Left cardiac atrium (tissue), 4 donors: ENCODE data around the gene MAPK13. TPM values are rescaled to one million over a fixed set of nuclear protein-coding genes. Genes with fewer than 3 reads are reported as not detected.
"Not testable (repeated sequence)": the region's sequence is repeated elsewhere in the genome, so short reads cannot be mapped to it uniquely, and the experiment has no call there.

Experiments
- ATAC-seq, 2 donors: fragments of 200-7000 bp; cut with Tn5 transposase; one replicate each; pipeline ENCODE4 v1.9.1; 2020; ENCODE audit warnings: mild to moderate bottlenecking in 2 of 2, moderate library complexity in 2 of 2
- DNase-seq: peaks from one replicate; pipeline ENCODE4 v3.0.0-alpha.2; 2020
- intact Hi-C, 2 donors: fragments of 100-400 bp; cut with DNase I; formaldehyde crosslinking; loops; one replicate each; pipeline versions ENCODE4 v1.14.1 to v1.15.1; 2022 to 2023
- total RNA-seq, 2 donors: library from RNA; stranded (reverse); fragmentation: NEBNext Ultra II Directional; extraction: Animal tissue kit (Norgen Biotek cat#: 25700); gene quantifications; one replicate each; pipeline ENCODE4 v1.2.1, GENCODE V29; 2021
- donor health status: DM: no; HTN: yes; CAD: no.
- donor health status: DM: no; HTN: yes; CAD: no; lungs with severe emphysema.
- donor health status: DM: yes; HTN: yes; CAD: no.
- donor health status: Dilated cardiomyopathy.

Gene MAPK13
- total RNA-seq, 2 donors from 2014 or later, result 1.9 to 4.6 TPM

DNA sequence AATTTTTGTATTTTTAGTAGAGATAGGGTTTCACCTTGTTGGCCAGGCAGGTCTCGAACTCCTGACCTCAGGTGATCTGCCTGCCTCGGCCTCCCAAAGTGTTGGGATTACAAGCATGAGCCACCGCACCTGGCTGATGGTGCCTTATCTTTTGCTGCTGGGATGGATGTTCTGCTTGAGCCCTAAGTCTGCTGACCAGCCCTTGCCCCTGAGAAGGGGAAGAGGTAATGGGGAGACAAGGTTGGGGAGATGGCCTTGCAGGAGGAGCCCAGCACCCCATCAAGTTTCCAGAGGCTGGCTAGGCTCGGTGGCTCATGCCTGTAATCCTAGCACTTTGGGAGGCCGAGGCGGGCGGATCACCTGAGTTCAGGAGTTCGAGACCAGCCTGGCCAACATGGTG, 6.0 kb upstream of the MAPK13 start:
- intact Hi-C loops, result loop anchor here in 1 of 2 donors (5.0 kb wide), 1 partner anchor 73 kb away; the partner anchor contains the start of gene BRPF3
- ATAC-seq, DNase-seq: not testable (repeated sequence)

DNA sequence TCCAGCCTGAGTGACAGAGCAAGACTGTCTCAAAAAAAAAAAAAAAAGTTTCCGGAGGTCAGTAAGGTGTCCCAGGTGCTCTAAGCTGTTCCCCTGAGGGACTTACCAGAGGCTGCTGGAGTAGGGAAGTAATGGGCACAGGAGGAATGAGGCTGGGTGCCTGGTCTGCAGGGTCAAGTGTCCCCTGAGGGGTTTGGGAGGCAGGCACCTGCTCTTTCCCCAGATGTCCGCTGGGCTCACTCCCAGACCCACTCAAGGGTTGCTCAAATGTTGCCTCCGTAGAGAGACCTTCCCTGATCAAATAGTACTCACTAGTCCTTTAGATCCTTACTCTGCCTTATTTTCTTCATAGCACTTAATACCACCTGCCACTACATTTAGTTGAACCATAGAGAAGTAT, 5.4 kb upstream of the MAPK13 start:
- intact Hi-C loops, result loop anchor here in 1 of 2 donors (5.0 kb wide), 2 partner anchors 72 to 232 kb away; partner anchors contain the start of gene BRPF3
- no peak for DNase-seq

DNA sequence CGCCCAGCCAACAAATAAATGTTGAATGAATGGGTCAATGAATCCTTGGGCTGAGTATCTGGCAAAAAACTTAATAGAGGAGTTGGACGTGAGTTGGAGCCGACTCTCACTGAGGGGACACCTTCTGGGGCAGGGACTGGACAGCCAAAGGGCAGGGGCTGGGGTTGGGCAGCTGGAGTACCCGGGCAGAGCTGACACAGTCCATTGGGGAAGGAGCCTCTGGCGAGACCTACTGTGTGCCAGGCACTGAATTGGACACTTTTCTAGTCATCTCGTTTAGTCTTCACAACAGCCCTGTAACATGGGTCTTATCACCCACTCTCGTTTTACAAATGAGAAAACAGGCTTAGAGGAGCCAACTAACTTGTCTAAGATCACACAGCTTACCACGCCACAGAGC, 4.7 kb upstream of the MAPK13 start:
- ATAC-seq (no peak), DNase-seq (no peak)
- intact Hi-C loops, result loop anchor here in 1 of 2 donors (5.0 kb wide), 1 partner anchor 232 kb away; no protein-coding TSS in a partner anchor

More for the DNA sequence above, 5.4 kb upstream of the MAPK13 start:
- ATAC-seq, result no peak

DNA sequence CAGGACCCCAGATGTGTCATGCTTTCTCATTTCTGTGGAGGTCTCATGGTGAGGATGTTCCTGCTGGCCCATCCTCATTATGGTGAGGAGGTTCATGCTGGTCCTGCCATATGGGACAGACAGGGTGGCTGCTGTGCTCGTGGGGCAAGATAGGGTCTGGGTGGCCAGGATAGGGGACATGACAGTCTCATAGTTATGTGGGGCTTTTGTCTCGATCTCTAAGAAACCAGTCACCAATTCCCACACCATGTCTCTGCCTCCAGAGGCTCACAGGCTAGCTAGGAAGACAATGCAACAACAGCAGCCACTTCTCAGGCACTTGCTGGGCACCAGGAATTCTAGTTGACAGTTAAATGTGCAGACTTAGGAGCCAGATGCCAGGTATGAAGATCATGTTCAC, 4.2 kb upstream of the MAPK13 start:
- intact Hi-C loops, result loop anchor here in 1 of 2 donors (5.0 kb wide), 1 partner anchor 231 kb away; no protein-coding TSS in a partner anchor
- ATAC-seq, result no peak
- DNase-seq, result no peak

DNA sequence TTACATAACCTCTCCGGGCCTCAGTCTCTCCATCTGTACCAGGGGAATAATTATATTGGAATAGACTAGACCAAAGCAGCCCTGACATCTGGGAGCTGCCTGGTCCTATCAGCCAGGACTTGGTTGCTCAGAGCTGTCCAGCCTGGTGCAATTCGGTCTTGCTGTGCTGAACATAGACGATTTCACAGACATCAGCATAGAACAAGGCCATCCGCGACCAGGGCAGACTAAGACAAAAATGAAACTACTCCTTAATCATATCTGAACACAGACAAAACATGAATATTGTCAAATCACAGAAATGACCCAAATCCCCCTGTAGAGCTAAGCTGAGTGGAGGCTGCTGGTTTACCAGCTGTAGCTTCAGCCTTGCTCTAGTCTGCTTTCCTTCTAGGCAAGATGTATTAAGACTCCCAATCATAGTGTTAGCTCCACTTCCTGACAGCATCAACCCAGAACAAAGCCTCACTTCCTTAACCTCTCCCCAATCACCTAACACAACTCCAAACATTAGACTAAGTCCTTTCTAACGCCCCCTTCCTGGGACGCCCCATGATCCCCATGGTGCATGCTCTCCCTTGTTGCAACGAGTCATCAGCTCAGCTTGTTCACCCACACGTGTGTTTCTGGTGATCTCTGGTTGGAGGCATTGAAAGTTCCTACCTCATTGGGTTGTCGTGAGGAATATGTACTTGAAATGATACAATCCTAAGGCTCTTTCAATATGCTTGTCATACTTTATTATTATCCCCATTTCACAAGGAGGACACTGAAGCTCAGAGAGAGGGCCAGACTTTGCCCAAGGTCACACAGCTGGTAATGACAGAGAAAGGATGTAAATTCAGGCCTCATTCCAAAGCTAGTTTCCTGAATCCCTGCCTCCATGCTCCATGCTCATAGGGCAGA, 3.5 kb upstream of the MAPK13 start:
- intact Hi-C loops, result loop anchor here in 1 of 2 donors (5.0 kb wide), 1 partner anchor 230 kb away; no protein-coding TSS in a partner anchor

DNA sequence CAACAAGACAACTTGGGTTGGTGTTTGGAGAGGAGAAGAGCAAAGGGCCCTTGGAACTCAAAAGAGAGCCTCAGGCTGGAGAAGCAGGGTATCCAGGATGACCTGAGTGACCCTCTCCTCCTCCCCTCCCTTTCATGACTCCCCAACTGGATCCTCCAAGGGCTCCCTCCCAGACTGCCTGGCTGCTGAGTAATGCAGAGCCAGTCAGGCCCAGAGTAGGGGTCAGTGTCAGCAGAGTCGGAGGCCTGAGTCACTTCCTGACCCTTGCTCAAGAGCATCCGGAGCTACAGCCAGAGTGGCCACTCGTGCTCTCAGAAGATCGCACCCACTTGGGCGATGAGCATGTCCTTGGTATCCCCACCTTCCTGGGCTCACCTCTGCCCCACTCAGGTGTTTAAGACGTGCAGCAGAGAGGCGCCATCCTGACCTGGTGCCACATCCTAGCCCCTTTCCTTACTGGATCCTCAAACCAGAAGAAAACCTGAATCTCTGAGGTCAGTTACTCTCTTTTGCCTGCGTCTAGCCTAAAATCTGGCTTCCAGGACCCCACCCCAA, 2.8 kb upstream of the MAPK13 start:
- intact Hi-C loops, result loop anchor here in 1 of 2 donors (5.0 kb wide), 1 partner anchor 230 kb away; no protein-coding TSS in a partner anchor
- ATAC-seq (peak in 1 of 2 donors; percentile 57), DNase-seq (peak; percentile 69)

More for the DNA sequence above, 3.5 kb upstream of the MAPK13 start:
- ATAC-seq (no peak), DNase-seq (no peak)

DNA sequence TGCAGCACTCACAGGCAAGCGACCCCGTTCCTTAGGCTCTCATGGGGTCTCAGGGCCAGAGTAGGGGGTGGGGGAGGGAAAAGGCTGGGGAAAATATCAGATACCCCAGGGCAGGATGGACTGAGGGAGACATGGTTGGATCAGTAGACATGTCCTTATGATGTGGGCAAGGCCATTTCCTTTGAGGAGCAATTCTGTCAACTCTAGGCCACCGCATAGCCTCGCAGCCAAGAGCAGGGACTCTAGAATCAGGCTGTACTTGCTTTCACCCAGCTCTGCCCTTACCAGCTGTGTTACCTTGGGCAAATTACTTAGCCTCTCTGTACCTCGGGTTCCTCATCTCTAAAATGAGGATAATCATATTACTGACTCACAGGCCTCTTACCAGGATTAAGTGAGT, 2.2 kb upstream of the MAPK13 start:
- intact Hi-C loops, result loop anchor here in 1 of 2 donors (5.0 kb wide), 1 partner anchor 229 kb away; no protein-coding TSS in a partner anchor
- no peak for ATAC-seq
- no peak for DNase-seq

DNA sequence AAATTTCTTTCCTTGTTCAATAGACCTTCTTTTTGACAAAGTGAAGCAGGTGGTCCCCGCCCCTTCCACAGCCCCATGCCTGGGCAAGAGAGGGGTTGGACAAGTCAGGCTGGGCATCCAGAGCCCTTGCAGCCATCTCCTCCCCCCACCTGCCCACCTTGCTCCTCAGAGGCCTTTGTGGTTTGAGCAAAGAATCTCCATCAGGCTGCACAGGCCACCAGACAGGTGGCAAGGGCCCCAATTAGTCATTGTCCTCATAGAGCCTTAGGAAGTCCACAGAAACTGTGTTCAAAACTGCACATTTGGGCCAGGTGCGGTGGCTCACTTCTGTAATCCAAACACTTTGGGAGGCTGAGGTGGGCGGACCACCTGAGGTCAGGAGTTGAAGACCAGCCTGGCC, 1.5 kb upstream of the MAPK13 start:
- DNase-seq (no peak), ATAC-seq (no peak)
- intact Hi-C loops, result loop anchor here in 1 of 2 donors (5.0 kb wide), 1 partner anchor 229 kb away; no protein-coding TSS in a partner anchor

DNA sequence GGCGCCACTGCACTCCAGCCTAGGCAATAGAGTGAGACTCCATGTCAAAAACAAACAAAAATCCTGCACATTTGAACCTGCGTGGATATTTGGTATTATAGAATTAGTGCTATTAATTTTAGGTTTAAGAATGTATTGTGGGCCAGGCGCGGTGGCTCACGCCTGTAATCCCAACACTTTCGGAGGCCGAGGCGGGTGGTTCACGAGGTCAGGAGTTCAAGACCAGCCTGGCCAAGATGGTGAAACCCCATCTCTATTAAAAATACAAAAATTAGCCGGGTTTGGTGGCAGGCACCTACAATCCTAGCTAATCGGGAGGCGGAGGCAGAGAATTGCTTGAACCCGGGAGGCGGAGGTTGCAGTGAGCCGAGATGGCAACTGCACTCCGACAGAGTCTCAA, 979 bp upstream of the MAPK13 start:
- intact Hi-C loops, result loop anchor here in 1 of 2 donors (5.0 kb wide), 1 partner anchor 228 kb away; no protein-coding TSS in a partner anchor
- DNase-seq, ATAC-seq: not testable (repeated sequence)

DNA sequence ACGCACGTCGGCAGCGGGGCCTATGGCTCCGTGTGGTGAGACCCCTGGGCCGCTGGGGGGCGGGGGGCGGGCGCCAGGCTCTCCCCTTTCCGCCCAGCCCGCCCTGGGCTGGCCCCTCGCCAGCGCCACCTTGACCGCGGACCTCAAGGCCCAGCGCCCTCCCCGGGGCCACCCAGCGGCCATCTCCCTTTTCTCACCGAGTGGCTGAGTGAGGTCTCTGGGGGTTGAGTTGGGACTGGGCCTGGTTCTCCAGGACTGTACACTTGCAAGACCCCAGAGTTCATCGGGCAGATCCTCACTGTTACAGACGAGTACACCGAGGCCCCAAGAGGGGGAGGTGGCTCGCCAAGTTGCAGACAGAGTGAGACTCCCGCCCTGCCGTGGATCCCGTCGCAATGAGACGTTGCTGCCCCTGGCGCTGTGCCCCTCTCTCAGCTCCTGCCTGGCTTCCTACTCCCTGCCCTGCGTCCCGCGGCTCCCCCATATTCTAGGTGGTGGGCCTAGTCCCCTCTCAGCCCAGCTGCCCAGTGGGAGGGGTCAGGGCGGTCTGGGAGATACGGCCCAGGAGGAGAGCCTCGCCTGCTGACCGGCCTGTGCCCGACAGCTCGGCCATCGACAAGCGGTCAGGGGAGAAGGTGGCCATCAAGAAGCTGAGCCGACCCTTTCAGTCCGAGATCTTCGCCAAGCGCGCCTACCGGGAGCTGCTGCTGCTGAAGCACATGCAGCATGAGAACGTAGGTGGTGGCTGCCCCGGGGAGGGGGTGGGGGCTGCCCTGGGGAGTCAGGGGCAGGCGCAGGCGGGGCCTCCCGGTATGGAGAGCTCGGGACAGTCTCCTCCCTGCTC, 576 bp downstream of the MAPK13 start:
- DNase-seq, result no peak
- intact Hi-C loops, result no loop called here
- ATAC-seq, result peak; percentile 34 to 42

DNA sequence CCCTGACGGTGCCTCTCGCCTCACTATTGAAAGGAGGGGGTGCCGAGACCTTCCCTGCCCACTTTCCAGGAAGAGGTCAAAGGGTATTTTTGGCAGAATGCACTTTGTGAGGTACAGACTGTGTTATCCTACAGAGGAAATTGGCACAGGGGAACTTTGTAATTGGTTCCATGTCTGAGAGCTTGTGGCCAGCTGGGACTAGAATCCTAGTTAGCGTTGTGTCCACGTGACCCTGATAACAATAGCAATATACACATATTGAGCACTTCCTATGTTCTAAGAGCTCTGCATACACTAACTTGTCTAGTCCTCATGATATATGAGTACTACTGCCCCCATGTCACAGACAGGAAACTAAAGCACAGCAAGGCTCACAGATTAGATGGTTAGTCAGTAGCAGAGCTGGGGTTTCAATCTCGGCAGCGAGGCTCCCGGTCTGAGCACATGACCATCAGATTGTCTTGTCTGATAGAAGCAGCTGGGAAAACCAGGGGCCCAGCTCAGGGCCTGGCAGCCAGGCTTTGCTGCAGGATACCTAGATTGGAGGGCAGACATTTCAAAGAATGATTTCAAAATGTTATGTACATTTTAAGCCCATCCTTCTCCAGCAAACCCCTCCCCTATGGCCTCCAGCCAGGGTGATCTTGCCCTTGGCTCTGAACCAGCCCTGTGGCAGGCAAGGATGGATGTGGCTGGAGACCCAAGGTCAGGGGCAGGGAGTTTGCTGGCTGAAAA, 1.4 kb downstream of the MAPK13 start:
- DNase-seq (no peak), ATAC-seq (peak; percentile 20 to 37)
- intact Hi-C loops, result no loop called here

DNA sequence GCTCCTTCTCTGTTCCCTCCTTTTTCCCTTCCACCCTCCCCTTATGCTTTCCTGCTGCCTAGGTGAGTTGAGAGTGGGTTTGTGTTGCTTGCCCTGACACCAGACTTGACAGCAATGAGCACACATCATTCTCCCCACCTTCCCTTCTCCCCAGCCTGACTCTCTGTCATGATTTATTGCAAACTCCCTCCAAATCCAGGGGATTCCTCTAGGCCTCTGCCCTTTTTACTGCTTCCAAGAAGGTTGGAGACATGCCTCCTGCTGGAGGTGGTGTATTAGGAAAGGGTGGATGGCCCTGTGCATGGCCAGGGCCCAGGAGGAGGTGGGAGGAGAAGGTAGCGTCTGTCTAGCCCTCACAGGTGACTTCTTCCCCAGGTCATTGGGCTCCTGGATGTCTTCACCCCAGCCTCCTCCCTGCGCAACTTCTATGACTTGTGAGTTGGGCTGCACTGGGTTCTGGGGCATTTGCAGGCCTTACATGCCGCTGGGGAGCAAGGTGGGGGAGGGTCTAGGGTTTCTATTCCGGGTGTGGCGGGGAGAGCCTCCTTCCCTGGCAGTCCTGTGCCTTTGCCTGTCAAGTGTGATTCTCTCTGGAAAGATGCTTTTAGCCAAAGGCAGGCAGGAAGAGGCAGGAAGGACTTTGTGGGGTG, 2.1 kb downstream of the MAPK13 start:
- intact Hi-C loops, result no loop called here
- DNase-seq (no peak), ATAC-seq (no peak)

DNA sequence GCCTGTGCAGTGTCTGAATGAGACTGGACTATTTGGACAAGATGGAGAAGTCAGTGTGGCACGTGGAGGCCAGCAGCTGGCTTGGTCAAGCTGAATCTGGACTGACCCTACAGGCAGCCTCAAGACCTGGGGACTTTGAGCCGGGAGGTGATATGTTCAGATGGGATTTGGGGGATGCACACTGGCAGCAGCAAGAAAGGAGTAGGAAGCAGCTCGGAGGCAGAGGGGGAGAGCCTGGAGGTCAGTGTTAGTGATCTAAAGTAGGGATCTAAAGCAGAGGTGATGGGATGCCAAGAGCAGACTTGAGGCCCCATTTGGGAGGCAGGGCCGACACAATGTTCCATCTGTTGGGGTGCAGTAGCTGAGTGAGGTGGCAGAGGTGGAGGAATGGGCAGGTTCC, 2.8 kb downstream of the MAPK13 start:
- intact Hi-C loops, result no loop called here
- DNase-seq (no peak), ATAC-seq (no peak)

DNA sequence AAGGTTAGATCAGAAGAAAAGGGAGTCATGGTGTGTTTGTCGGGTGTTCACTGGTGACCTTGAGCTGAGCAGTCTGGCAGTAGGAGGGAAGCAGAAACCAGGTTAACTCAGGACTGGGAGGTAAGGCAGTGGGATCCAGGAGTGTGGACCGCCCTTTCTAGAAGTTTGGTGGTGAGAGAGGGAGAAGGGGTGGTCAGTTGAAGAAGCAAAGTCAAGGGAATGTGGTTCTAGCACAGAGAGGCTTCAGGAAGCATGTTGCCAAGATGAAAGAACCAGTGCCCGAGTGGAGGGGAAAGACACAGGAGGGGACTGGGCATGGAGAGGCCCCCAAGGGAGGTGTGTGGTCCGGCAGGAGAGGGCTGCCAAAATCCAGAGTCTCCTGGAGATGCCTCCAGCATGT, 3.6 kb downstream of the MAPK13 start:
- no peak for DNase-seq
- intact Hi-C loops, result no loop called here
- ATAC-seq, result no peak

DNA sequence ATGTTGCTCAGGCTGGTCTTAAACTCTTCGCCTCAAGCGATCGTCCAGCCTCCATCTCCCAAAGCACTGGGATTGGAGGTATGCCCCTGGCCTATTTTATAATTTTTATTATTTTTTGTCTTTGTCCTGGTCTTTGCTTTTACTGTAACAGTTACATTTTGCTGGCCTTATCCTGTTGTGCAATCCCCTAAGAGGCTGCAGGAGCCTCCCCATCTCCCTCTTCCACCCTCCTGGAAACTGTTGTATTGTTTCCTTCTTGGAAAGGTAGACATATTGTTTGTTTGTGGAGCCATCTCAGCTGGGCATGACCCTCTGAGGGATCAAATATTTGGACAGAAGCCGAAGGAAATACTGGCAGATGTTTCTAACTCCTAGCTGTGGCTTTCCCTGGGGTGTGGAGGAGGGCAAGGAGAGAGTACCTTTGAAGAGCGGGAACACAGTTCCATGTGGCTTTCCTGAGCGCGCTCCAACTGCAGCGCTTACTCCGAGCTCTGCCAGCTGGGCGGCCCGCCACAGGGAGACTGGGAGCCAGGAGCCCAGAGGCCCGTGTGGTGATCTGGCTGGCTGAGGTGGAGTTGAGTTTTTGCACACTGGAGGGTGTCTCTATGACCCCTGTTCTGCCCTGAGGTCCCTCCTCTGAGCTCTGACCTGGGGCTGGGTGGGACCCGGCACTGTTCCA, 4.9 kb downstream of the MAPK13 start:
- ATAC-seq (no peak), DNase-seq (no peak)
- intact Hi-C loops, result no loop called here

DNA sequence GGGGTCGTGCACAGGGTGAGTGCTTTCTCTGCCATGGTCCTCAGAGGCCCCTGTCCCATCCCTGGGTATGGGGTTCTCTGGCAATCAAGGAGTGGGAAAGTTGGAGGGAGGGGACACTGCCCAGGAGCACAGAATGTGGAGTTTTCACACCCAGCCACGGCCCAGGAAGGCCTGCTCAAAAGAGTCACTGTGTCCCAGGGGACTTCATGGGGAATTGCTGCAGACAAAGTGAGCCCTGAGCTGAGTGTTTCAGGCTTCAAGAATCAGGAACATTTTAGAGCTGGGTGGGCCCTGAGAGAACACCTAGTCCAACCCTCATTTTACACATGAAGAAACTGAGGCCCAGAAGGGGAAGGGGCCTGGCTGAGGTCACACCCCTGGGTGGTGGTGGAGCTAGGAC, 5.7 kb downstream of the MAPK13 start:
- intact Hi-C loops, result no loop called here
- DNase-seq (no peak), ATAC-seq (no peak)

DNA sequence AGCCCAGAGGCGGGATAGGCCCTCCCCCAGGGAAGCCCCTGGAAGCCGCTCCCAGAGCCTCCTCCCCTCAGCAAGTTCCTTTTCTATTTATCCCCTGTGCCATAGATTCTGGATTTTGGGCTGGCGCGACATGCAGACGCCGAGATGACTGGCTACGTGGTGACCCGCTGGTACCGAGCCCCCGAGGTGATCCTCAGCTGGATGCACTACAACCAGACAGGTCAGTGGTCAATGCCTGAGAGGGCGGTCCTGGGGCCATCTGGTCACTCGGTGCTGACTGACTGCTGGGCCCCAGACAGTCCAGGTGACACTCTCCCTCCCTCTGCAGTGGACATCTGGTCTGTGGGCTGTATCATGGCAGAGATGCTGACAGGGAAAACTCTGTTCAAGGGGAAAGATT, 6.2 kb downstream of the MAPK13 start:
- ATAC-seq (no peak), DNase-seq (no peak)

More for the DNA sequence above, 6.2 kb downstream of the MAPK13 start:
- intact Hi-C loops, result no loop called here
